Neural cell (in vitro differentiated cells): ENCODE results near the gene NLN. TPM values are rescaled to one million over a fixed set of nuclear protein-coding genes. Genes with fewer than 3 reads are reported as not detected.

Experiments
- H2AFZ ChIP-seq: fragments of 200-600, 300-800 bp; sonication (generic), shearing (Covaris generic); 2 replicates; pipeline ENCODE4 v1.6.0; 2014; ENCODE audit warnings: low read depth, mild to moderate bottlenecking, antibody characterized with exemption, low read length, moderate library complexity
- H3F3A ChIP-seq: fragments of 200-600 bp; shearing (Covaris generic); 2 replicates; pipeline ENCODE4 v1.6.1; 2016; ENCODE audit warnings: mild to moderate bottlenecking, moderate library complexity, mixed read lengths, antibody characterized with exemption, low read length; ENCODE audit not compliant: insufficient read depth, poor library complexity, severe bottlenecking
- H3K27ac ChIP-seq: fragments of 200-600, 300-800 bp; sonication (generic), shearing (Covaris generic); 2 replicates; pipeline ENCODE4 v1.5.1; 2014; ENCODE audit warnings: mild to moderate bottlenecking, low read length, moderate library complexity
- H3K27me3 ChIP-seq: fragments of 300-800, 200-600 bp; sonication (generic), shearing (Covaris generic); 2 replicates; pipeline ENCODE4 v1.6.0; 2014; ENCODE audit warnings: mild to moderate bottlenecking, low read depth, low read length, moderate library complexity; ENCODE audit not compliant: insufficient read depth
- H3K36me3 ChIP-seq: fragments of 300-800, 200-600 bp; sonication (generic), shearing (Covaris generic); 2 replicates; pipeline ENCODE4 v1.5.1; 2014; ENCODE audit warnings: mild to moderate bottlenecking, antibody characterized with exemption, low read length, moderate library complexity; ENCODE audit not compliant: insufficient read depth
- H3K4me2 ChIP-seq: fragments of 300-800, 200-600 bp; sonication (generic), shearing (Covaris generic); 2 replicates; pipeline ENCODE4 v1.6.0; 2014; ENCODE audit warnings: mild to moderate bottlenecking, low read length
- H3K4me3 ChIP-seq: fragments of 300-800, 200-600 bp; sonication (generic), shearing (Covaris generic); 2 replicates; pipeline ENCODE4 v1.5.1; 2014; ENCODE audit warnings: mild to moderate bottlenecking, low read length, moderate library complexity
- H3K79me2 ChIP-seq: fragments of 200-600 bp; shearing (Covaris generic); replicated peaks from 2 replicates; pipeline ENCODE4 v1.6.0; 2014; ENCODE audit warnings: mild to moderate bottlenecking, low read length, moderate library complexity; ENCODE audit not compliant: insufficient read depth
- H3K9ac ChIP-seq: fragments of 300-800, 200-600 bp; sonication (generic), shearing (Covaris generic); 2 replicates; pipeline ENCODE4 v1.6.1; 2016; ENCODE audit warnings: mild to moderate bottlenecking, low read length, mixed read lengths
- H3K9me2 ChIP-seq: fragments of 200-600 bp; shearing (Covaris generic); 2 replicates; pipeline ENCODE4 v1.6.1; 2016; ENCODE audit warnings: mild to moderate bottlenecking, low read length, mixed read lengths; ENCODE audit not compliant: insufficient read depth
- H3K9me3 ChIP-seq: fragments of 200-600, 300-800 bp; sonication (generic), shearing (Covaris generic); 2 replicates; pipeline ENCODE4 v1.6.1; 2016; ENCODE audit warnings: mild to moderate bottlenecking, mixed run types, low read length, moderate library complexity, mixed read lengths
- H4K20me1 ChIP-seq: fragments of 200-600 bp; shearing (Covaris generic); 2 replicates; pipeline ENCODE4 v1.6.1; 2016; ENCODE audit warnings: mild to moderate bottlenecking, mixed run types; ENCODE audit not compliant: insufficient read depth
- EP300 ChIP-seq: fragments of 450-650 bp; conservative IDR thresholded peaks from 2 replicates; pipeline ENCODE4 v1.6.1; 2014; ENCODE audit warnings: antibody characterized with exemption, mild to moderate bottlenecking, moderate library complexity; ENCODE audit not compliant: poor library complexity, severe bottlenecking
- EZH2 ChIP-seq: fragments of 200-600, 300-800 bp; shearing (Covaris generic), sonication (generic); IDR thresholded peaks from 2 replicates; pipeline ENCODE4 v1.6.1; 2014; ENCODE audit warnings: antibody characterized with exemption, low read length, borderline replicate concordance, mild to moderate bottlenecking; ENCODE audit not compliant: insufficient read depth, poor library complexity, severe bottlenecking
- MXI1 ChIP-seq: fragments of 450-650 bp; conservative IDR thresholded peaks from 2 replicates; pipeline ENCODE4 v1.6.1; 2014; ENCODE audit warnings: antibody characterized with exemption, mild to moderate bottlenecking; ENCODE audit not compliant: poor library complexity, severe bottlenecking
- POLR2AphosphoS5 ChIP-seq: IDR thresholded peaks from 2 replicates; pipeline ENCODE4 v1.6.1; 2012
- RAD21 ChIP-seq: fragments of 450-650 bp; conservative IDR thresholded peaks from 2 replicates; pipeline ENCODE4 v1.6.1; 2014; ENCODE audit warnings: antibody characterized with exemption, mild to moderate bottlenecking, moderate library complexity
- SMC3 ChIP-seq: fragments of 450-650 bp; conservative IDR thresholded peaks from 2 replicates; pipeline ENCODE4 v1.6.1; 2014; ENCODE audit warnings: antibody characterized with exemption, mild to moderate bottlenecking, moderate library complexity; ENCODE audit not compliant: poor library complexity
- TAF1 ChIP-seq: IDR thresholded peaks from 2 replicates; pipeline ENCODE4 v1.6.1; 2012; ENCODE audit warnings: low read depth
- polyA plus RNA-seq: library from polyadenylated mRNA; depleted of rRNA; stranded (reverse); fragments of >200 nt; gene quantifications from 2 replicates; pipeline ENCODE4 v1.2.3, GENCODE V29; 2014
- TF ChIP-seq, protein P1 (sequence below): fragments of 450-650 bp; IDR thresholded peaks from 2 replicates; pipeline ENCODE4 v1.5.1; 2014; ENCODE audit warnings: antibody characterized with exemption, mild to moderate bottlenecking, moderate library complexity; ENCODE audit not compliant: poor library complexity, severe bottlenecking
- TF ChIP-seq, protein P2 (sequence below): IDR thresholded peaks from 2 replicates; pipeline ENCODE4 v1.6.1; 2012; ENCODE audit warnings: borderline replicate concordance

Gene NLN
- polyA plus RNA-seq, 1 donor from 2014 or later, result 18.7 TPM

DNA sequence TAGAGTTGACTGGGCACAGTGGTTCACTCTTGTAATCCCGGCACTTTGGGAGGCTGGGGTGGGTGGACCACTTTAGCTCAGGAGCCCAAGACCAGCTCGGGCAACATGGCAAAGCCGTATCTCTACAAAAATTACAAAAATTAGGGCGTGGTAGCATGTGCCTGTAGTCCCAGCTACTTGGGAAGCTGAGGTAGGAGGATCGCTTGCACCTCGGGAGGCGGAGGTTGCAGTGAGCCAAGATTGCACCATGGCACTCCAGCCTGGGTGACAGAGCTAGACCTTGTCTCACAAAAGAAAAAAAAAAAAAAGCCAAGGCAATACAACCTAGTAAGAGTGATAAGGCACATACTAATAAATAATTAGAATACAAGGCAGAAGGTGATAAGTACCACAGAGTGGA is 15.8 kb downstream of the NLN start:
- Histone ChIP-seq H3K9me3 (no peaks in the 10 kb centered on the region), H3K4me2 (no peak overlapping the region), H4K20me1 (no peaks in the 10 kb centered on the region), H3K27me3 (no peaks in the 10 kb centered on the region), H3K36me3 (no peaks in the 10 kb centered on the region), H3K79me2 (peaks cover 22% of the 10 kb centered on the region), H2AFZ (no peak overlapping the region), H3K4me3 (no peak overlapping the region), H3K9me2 (no peaks in the 10 kb centered on the region), H3K27ac (no peak overlapping the region), H3K9ac (no peak overlapping the region), H3F3A (no peaks in the 10 kb centered on the region)
- TF ChIP-seq EZH2, result no peak
- no peak for TF ChIP-seq POLR2AphosphoS5
- TF ChIP-seq MXI1, result no peak
- TF ChIP-seq, protein P1, sequence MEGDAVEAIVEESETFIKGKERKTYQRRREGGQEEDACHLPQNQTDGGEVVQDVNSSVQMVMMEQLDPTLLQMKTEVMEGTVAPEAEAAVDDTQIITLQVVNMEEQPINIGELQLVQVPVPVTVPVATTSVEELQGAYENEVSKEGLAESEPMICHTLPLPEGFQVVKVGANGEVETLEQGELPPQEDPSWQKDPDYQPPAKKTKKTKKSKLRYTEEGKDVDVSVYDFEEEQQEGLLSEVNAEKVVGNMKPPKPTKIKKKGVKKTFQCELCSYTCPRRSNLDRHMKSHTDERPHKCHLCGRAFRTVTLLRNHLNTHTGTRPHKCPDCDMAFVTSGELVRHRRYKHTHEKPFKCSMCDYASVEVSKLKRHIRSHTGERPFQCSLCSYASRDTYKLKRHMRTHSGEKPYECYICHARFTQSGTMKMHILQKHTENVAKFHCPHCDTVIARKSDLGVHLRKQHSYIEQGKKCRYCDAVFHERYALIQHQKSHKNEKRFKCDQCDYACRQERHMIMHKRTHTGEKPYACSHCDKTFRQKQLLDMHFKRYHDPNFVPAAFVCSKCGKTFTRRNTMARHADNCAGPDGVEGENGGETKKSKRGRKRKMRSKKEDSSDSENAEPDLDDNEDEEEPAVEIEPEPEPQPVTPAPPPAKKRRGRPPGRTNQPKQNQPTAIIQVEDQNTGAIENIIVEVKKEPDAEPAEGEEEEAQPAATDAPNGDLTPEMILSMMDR, result no peak
- no peak for TF ChIP-seq TAF1
- no peak for TF ChIP-seq SMC3
- TF ChIP-seq RAD21, result no peak
- no peak for TF ChIP-seq EP300
- TF ChIP-seq, protein P2, sequence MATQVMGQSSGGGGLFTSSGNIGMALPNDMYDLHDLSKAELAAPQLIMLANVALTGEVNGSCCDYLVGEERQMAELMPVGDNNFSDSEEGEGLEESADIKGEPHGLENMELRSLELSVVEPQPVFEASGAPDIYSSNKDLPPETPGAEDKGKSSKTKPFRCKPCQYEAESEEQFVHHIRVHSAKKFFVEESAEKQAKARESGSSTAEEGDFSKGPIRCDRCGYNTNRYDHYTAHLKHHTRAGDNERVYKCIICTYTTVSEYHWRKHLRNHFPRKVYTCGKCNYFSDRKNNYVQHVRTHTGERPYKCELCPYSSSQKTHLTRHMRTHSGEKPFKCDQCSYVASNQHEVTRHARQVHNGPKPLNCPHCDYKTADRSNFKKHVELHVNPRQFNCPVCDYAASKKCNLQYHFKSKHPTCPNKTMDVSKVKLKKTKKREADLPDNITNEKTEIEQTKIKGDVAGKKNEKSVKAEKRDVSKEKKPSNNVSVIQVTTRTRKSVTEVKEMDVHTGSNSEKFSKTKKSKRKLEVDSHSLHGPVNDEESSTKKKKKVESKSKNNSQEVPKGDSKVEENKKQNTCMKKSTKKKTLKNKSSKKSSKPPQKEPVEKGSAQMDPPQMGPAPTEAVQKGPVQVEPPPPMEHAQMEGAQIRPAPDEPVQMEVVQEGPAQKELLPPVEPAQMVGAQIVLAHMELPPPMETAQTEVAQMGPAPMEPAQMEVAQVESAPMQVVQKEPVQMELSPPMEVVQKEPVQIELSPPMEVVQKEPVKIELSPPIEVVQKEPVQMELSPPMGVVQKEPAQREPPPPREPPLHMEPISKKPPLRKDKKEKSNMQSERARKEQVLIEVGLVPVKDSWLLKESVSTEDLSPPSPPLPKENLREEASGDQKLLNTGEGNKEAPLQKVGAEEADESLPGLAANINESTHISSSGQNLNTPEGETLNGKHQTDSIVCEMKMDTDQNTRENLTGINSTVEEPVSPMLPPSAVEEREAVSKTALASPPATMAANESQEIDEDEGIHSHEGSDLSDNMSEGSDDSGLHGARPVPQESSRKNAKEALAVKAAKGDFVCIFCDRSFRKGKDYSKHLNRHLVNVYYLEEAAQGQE, result no peak

DNA sequence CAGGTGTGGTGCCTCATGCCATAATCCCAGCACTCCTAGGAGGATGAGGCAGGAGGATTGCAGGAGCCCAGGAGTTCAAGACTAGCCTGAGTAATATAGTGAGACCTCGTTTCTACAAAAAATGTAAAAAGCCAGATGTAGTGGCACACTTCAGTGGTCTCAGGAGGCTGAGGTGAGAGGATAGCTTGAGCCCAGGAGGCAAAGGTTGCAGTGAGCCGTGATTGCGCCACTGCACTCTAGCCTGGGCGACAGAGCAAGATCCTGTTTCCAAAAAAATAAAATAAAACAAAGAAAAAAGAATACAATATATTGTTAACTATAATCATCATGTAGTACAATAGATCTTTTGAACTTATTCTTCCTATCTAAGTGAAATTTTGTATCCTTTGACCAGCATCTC is 16.3 kb downstream of the NLN start:
- TF ChIP-seq RAD21 (no peak), EZH2 (no peak), SMC3 (no peak), EP300 (no peak), TAF1 (no peak), POLR2AphosphoS5 (no peak), MXI1 (no peak)
- TF ChIP-seq, protein P1, result no peak
- TF ChIP-seq, protein P2, result no peak
- Histone ChIP-seq H3K4me2 (no peak overlapping the region), H3K9me2 (no peaks in the 10 kb centered on the region), H3K4me3 (no peak overlapping the region), H3K27ac (no peak overlapping the region), H3K79me2 (peaks cover 22% of the 10 kb centered on the region), H3K36me3 (no peaks in the 10 kb centered on the region), H3K9ac (no peak overlapping the region), H3F3A (no peaks in the 10 kb centered on the region), H2AFZ (no peak overlapping the region), H3K27me3 (no peaks in the 10 kb centered on the region), H4K20me1 (no peaks in the 10 kb centered on the region), H3K9me3 (no peaks in the 10 kb centered on the region)
